H1 (cell line): Measurements from ENCODE around the gene SPOCK2. TPM values are rescaled to one million over a fixed set of nuclear protein-coding genes. Genes with fewer than 3 reads are reported as not detected.

Experiments used
- CTCF ChIA-PET: fragments of 300-600 bp; sonication (Branson Sonifier 250); formaldehyde crosslinking; loops from one replicate; lab custom pipeline; 2021; ENCODE audit not compliant: partially characterized antibody; lab: Charles Lee
- POLR2A ChIA-PET: fragments of 300-600 bp; sonication (Branson Sonifier 250); formaldehyde crosslinking; loops from one replicate; lab custom pipeline; 2021; ENCODE audit warnings: inconsistent platforms; ENCODE audit not compliant: partially characterized antibody; lab: Charles Lee
- DNase-seq, 2 experiments: peaks; one replicate each; pipeline versions ENCODE4 v3.0.0 to v3.0.0-alpha.2; 2010 to 2022; ENCODE audit warnings: low spot score in 2 of 2, low read depth in 1 of 2, mixed read lengths in 1 of 2
- FAIRE-seq: peaks from 2 replicates; lab custom pipeline; 2011; peaks lifted over from hg19 to GRCh38; lab: Jason Lieb, UNC
- H2AFZ ChIP-seq: 2 replicates; pipeline ENCODE4 v1.8.1; 2012; ENCODE audit warnings: low read length, inconsistent platforms
- H2AK5ac ChIP-seq: 2 replicates; pipeline ENCODE4 v1.6.1; 2013; ENCODE audit warnings: low read depth, low read length
- H2BK120ac ChIP-seq: replicated peaks from 2 replicates; pipeline ENCODE3; 2013; ENCODE audit warnings: low read depth, low read length, inconsistent platforms
- H2BK12ac ChIP-seq: 2 replicates; pipeline ENCODE4 v1.6.1; 2013; ENCODE audit warnings: low read depth, low read length
- H2BK15ac ChIP-seq: 2 replicates; pipeline ENCODE4 v1.6.1; 2013; ENCODE audit warnings: low read length
- H2BK20ac ChIP-seq: 2 replicates; pipeline ENCODE4 v1.6.1; 2013; ENCODE audit warnings: low read length
- H2BK5ac ChIP-seq: 2 replicates; pipeline ENCODE4 v1.6.1; 2013; ENCODE audit warnings: low read depth, low read length
- H3K14ac ChIP-seq: 2 replicates; pipeline ENCODE4 v1.6.1; 2013; ENCODE audit warnings: inconsistent platforms; ENCODE audit not compliant: insufficient read length
- H3K18ac ChIP-seq: 2 replicates; pipeline ENCODE4 v1.6.1; 2013; ENCODE audit warnings: low read length; ENCODE audit errors: extremely low read depth
- H3K23ac ChIP-seq: 2 replicates; pipeline ENCODE4 v1.6.1; 2013; ENCODE audit warnings: inconsistent platforms; ENCODE audit not compliant: insufficient read length
- H3K23me2 ChIP-seq: 2 replicates; pipeline ENCODE4 v1.6.1; 2013; ENCODE audit warnings: low read depth, low read length
- H3K27ac ChIP-seq: 2 replicates; pipeline ENCODE4 v1.6.1; 2011; ENCODE audit warnings: low read depth, low read length, inconsistent platforms
- H3K27me3 ChIP-seq, 4 experiments: replicated peaks in 1 of 4; 1 replicate in 1 of 4; 2 replicates in 3 of 4; pipeline versions ENCODE4 v1.6.1 to v1.8.1; 2011 to 2013; ENCODE audit warnings: low read length in 3 of 4, mild to moderate bottlenecking in 3 of 4, inconsistent platforms in 2 of 4, mixed read lengths in 2 of 4, moderate library complexity in 1 of 4; ENCODE audit not compliant: control insufficient read depth in 3 of 4, insufficient read depth in 3 of 4; ENCODE audit errors: extremely low read depth in 1 of 4
- H3K36me3 ChIP-seq, 4 experiments: 2 replicates each; pipeline versions ENCODE4 v1.6.1 to v1.8.1; 2011 to 2013; ENCODE audit warnings: mild to moderate bottlenecking in 4 of 4, low read length in 3 of 4, moderate library complexity in 2 of 4, control low read depth in 1 of 4, inconsistent platforms in 1 of 4; ENCODE audit not compliant: insufficient read depth in 4 of 4, control insufficient read depth in 2 of 4
- H3K4ac ChIP-seq: replicated peaks from 2 replicates; pipeline ENCODE3; 2013; ENCODE audit warnings: low read length, low read depth, mixed read lengths, inconsistent platforms; ENCODE audit not compliant: insufficient read length
- H3K4me1 ChIP-seq, 4 experiments: replicated peaks in 1 of 4; 1 replicate in 1 of 4; 2 replicates in 3 of 4; pipeline versions ENCODE4 v1.6.1 to v1.8.1; 2011 to 2013; ENCODE audit warnings: low read length in 3 of 4, inconsistent platforms in 2 of 4, mixed read lengths in 1 of 4; ENCODE audit not compliant: insufficient read depth in 4 of 4, control insufficient read depth in 3 of 4
- H3K4me2 ChIP-seq, 2 experiments: 2 replicates each; pipeline versions ENCODE4 v1.6.1 to v1.8.1; 2011 to 2013; ENCODE audit warnings: low read depth in 2 of 2, low read length in 2 of 2, control low read depth in 1 of 2, inconsistent platforms in 1 of 2, mild to moderate bottlenecking in 1 of 2; ENCODE audit not compliant: insufficient read depth in 1 of 2
- H3K4me3 ChIP-seq, 4 experiments: fragments of 200-600, 300-600 bp in 1 of 4; sonication (generic), shearing (Covaris generic), sonication (Bioruptor Twin) in 1 of 4; 2 replicates each; pipeline versions ENCODE4 v1.5.1 to v1.8.1; 2011 to 2016; ENCODE audit warnings: low read length in 4 of 4, low read depth in 3 of 4, control low read depth in 2 of 4, inconsistent platforms in 2 of 4, mild to moderate bottlenecking in 2 of 4, mixed read lengths in 1 of 4, moderate library complexity in 1 of 4; ENCODE audit not compliant: insufficient read depth in 2 of 4; ENCODE audit errors: extremely low read depth in 1 of 4
- H3K56ac ChIP-seq: replicated peaks from 2 replicates; pipeline ENCODE3; 2013; ENCODE audit warnings: low read depth, mild to moderate bottlenecking, mixed read lengths, low read length, inconsistent platforms; ENCODE audit not compliant: insufficient read length
- H3K79me1 ChIP-seq: 2 replicates; pipeline ENCODE4 v1.6.1; 2013; ENCODE audit warnings: low read depth, low read length, control low read depth
- H3K79me2 ChIP-seq, 2 experiments: 2 replicates each; pipeline versions ENCODE4 v1.6.1 to v1.8.1; 2012 to 2013; ENCODE audit warnings: low read length in 2 of 2, mild to moderate bottlenecking in 2 of 2, inconsistent platforms in 1 of 2; ENCODE audit not compliant: insufficient read depth in 2 of 2, control insufficient read depth in 1 of 2
- H3K9ac ChIP-seq, 4 experiments: replicated peaks in 1 of 4; 1 replicate in 1 of 4; 2 replicates in 3 of 4; pipeline versions ENCODE4 v1.6.1 to v1.8.1; 2011 to 2013; ENCODE audit warnings: low read depth in 3 of 4, low read length in 3 of 4, control low read depth in 2 of 4, mild to moderate bottlenecking in 2 of 4, moderate library complexity in 2 of 4, inconsistent platforms in 1 of 4; ENCODE audit errors: extremely low read depth in 1 of 4
- H3K9me3 ChIP-seq, 2 experiments: 2 replicates each; pipeline versions ENCODE4 v1.6.1 to v1.8.1; 2012 to 2013; ENCODE audit warnings: mild to moderate bottlenecking in 2 of 2, moderate library complexity in 2 of 2, control low read depth in 1 of 2, inconsistent platforms in 1 of 2, low read depth in 1 of 2, low read length in 1 of 2, mixed read lengths in 1 of 2; ENCODE audit not compliant: insufficient read depth in 2 of 2
- H4K20me1 ChIP-seq, 2 experiments: replicated peaks in 1 of 2; 2 replicates each; pipeline versions ENCODE3 to v1.8.1; 2011 to 2013; ENCODE audit warnings: inconsistent platforms in 2 of 2, low read length in 2 of 2, mild to moderate bottlenecking in 1 of 2; ENCODE audit not compliant: insufficient read depth in 2 of 2, control insufficient read depth in 1 of 2
- H4K5ac ChIP-seq: 2 replicates; pipeline ENCODE4 v1.6.1; 2013; ENCODE audit warnings: low read length, low read depth, mixed read lengths, inconsistent platforms; ENCODE audit not compliant: insufficient read length
- H4K8ac ChIP-seq: 2 replicates; pipeline ENCODE4 v1.8.0; 2013; ENCODE audit warnings: mild to moderate bottlenecking, moderate library complexity, low read length, inconsistent platforms; ENCODE audit not compliant: insufficient read depth; ENCODE audit errors: extremely low read depth
- H4K91ac ChIP-seq: replicated peaks from 2 replicates; pipeline ENCODE3; 2013; ENCODE audit warnings: low read length, mixed read lengths, inconsistent platforms; ENCODE audit not compliant: insufficient read length
- BCL11A ChIP-seq, 2 experiments: IDR thresholded peaks; one replicate each; pipeline ENCODE4 v1.6.1; 2011; ENCODE audit warnings: low read depth in 2 of 2, low read length in 2 of 2, mild to moderate bottlenecking in 2 of 2
- E2F6 ChIP-seq: IDR thresholded peaks from 2 replicates; pipeline ENCODE4 v1.6.1; 2012; ENCODE audit warnings: inconsistent platforms
- FOSL1 ChIP-seq: IDR thresholded peaks from 2 replicates; pipeline ENCODE4 v1.6.1; 2011; ENCODE audit warnings: mild to moderate bottlenecking, low read depth, low read length, moderate library complexity; ENCODE audit not compliant: insufficient read depth
- JUND ChIP-seq: IDR thresholded peaks from 2 replicates; pipeline ENCODE4 v1.6.1; 2011; ENCODE audit warnings: mild to moderate bottlenecking, improper control_type of control experiment, low read length
- MAX ChIP-seq: IDR thresholded peaks from 2 replicates; pipeline ENCODE4 v1.6.1; 2012; ENCODE audit warnings: inconsistent platforms
- NANOG ChIP-seq: IDR thresholded peaks from 2 replicates; pipeline ENCODE4 v1.6.1; 2011; ENCODE audit warnings: low read length, low read depth, mild to moderate bottlenecking, inconsistent platforms; ENCODE audit not compliant: insufficient read depth, poor library complexity, severe bottlenecking
- SIRT6 ChIP-seq: IDR thresholded peaks from one replicate; pipeline ENCODE4 v1.7.1; 2012; ENCODE audit warnings: low read length, inconsistent platforms
- SP1 ChIP-seq: IDR thresholded peaks from 2 replicates; pipeline ENCODE4 v1.6.1; 2011; ENCODE audit warnings: low read depth, low read length
- SP2 ChIP-seq: IDR thresholded peaks from 2 replicates; pipeline ENCODE4 v1.6.1; 2012; ENCODE audit warnings: mild to moderate bottlenecking, low read length, inconsistent platforms
- SRF ChIP-seq: IDR thresholded peaks from 2 replicates; pipeline ENCODE4 v1.6.1; 2011; ENCODE audit warnings: mild to moderate bottlenecking, low read depth, low read length, moderate library complexity
- TBP ChIP-seq: IDR thresholded peaks from 2 replicates; pipeline ENCODE4 v1.6.1; 2011; ENCODE audit warnings: low read depth, low read length, improper control_type of control experiment
- YY1 ChIP-seq: IDR thresholded peaks from 2 replicates; pipeline ENCODE4 v1.6.1; 2011; ENCODE audit warnings: low read depth, mild to moderate bottlenecking, low read length
- WGBS, 2 experiments: shearing (Covaris generic) in 1 of 2; methylation state at CpG; one replicate each; pipeline versions ENCODE4 v1.1.6 to v1.1.7; 2013 to 2015; ENCODE audit warnings: low lambda C conversion rate in 2 of 2, mixed read lengths in 2 of 2, inconsistent platforms in 1 of 2, low coverage in 1 of 2, missing lambda C conversion rate in 1 of 2; ENCODE audit not compliant: insufficient replicate concordance in 2 of 2, insufficient coverage in 1 of 2, insufficient read length in 1 of 2; ENCODE audit errors: extremely low coverage in 1 of 2, missing lambda C conversion rate in 1 of 2; 5-methylcytosine and 5-hydroxymethylcytosine counted together
- polyA plus RNA-seq, 7 experiments: library from polyadenylated mRNA; depleted of rRNA in 3 of 7; stranded (reverse) in 5 of 7; unstranded in 2 of 7; fragments of >200 nt in 5 of 7; fragments of 200-250 nt in 2 of 7; gene quantifications; 1 replicate in 5 of 7; 2 replicates in 1 of 7; 4 replicates in 1 of 7; pipeline versions ENCODE4 v1.2.1 to v1.2.3, GENCODE V29; 2011 to 2013; ENCODE audit warnings: missing spikeins in 2 of 7, mixed read lengths in 2 of 7
- total RNA-seq: library from RNA; stranded (reverse); fragmentation: NEBNext Ultra II Directional; extraction: Animal tissue kit (Norgen Biotek cat#: 25700); gene quantifications from 2 replicates; pipeline ENCODE4 v1.2.1, GENCODE V29; 2021

SPOCK2 gene
- total and polyA plus RNA-seq, 2 of the 8 experiments (the other 6 are each of a cell fraction or from before 2014, with no cell fraction given), result 1.5 to 1.9 TPM

- FAIRE-seq (no peak), DNase-seq (no peak)
- Histone ChIP-seq H3K4ac (no peak overlapping the region), H3K27ac (no peak overlapping the region), H3K4me2 (no peak overlapping the region), H3K23me2 (no peaks in the 10 kb centered on the region), H3K4me1 (peaks cover 0 to 3% (median 3%) of the 10 kb centered on the region in 4 experiments; a peak in 4 of 7 replicates), H2BK5ac (no peak overlapping the region), H2BK12ac (no peak overlapping the region), H4K5ac (no peak overlapping the region), H4K91ac (no peak overlapping the region), H2AFZ (no peak overlapping the region), H3K9me3 (no peaks in the 10 kb centered on the region), H2BK20ac (no peak overlapping the region), H2BK120ac (no peak overlapping the region), H3K56ac (no peak overlapping the region), H3K79me1 (no peaks in the 10 kb centered on the region), H3K23ac (no peak overlapping the region), H4K8ac (peak overlapping the region; percentile 39; the same call in 1 of the 2 replicates), H4K20me1 (no peaks in the 10 kb centered on the region), H3K4me3 (no peak overlapping the region), H3K79me2 (no peaks in the 10 kb centered on the region), H3K9ac (no peak overlapping the region), H3K27me3 (no peaks in the 10 kb centered on the region), H3K36me3 (no peaks in the 10 kb centered on the region; a peak in 1 of 8 replicates), H2AK5ac (no peak overlapping the region), H3K14ac (no peak overlapping the region), H2BK15ac (no peak overlapping the region), H3K18ac (no peak overlapping the region)
- WGBS, 2 experiments, result 80% methylated on average over 13 of the region's 18 CpGs; no CpG with 5 or more reads in 1 of the 2 experiments
- ChIA-PET CTCF (interaction anchor here (1.4 to 10.2 kb wide), 3 partner anchors 7 to 117 kb away, joined by 3 to 100 read pairs (median 10); no protein-coding TSS in a partner anchor), POLR2A (no interaction called here)
- TF ChIP-seq FOSL1, result no peak
- TF ChIP-seq SIRT6, result no peak
- TF ChIP-seq SP2, result no peak
- TF ChIP-seq YY1, result no peak
- TF ChIP-seq NANOG, result no peak
- TF ChIP-seq SRF, result no peak
- TF ChIP-seq SP1, result no peak
- no peak for TF ChIP-seq TBP
- no peak for TF ChIP-seq MAX
- TF ChIP-seq BCL11A (IDR thresholded peaks at IDR 0.05; ENCODE audit: low read depth in 2 of 2, low read length in 2 of 2), result no peak
- TF ChIP-seq E2F6, result no peak
- no peak for TF ChIP-seq JUND
Measured at GRCh38 chr10:72074574-72075375, 13.6 kb downstream of the SPOCK2 start.
